Trophoblast cell (in vitro differentiated cells and primary cell): Measurements from ENCODE around the gene ICE2.

Experiments
- DNase-seq, 2 donors: peaks; one replicate each; pipeline ENCODE4 v3.0.0-alpha.2; 2016
- H2AFZ ChIP-seq: 2 replicates; pipeline ENCODE4 v1.6.1; 2013; ENCODE audit warnings: low read length, moderate library complexity, mild to moderate bottlenecking; ENCODE audit not compliant: insufficient read depth, poor library complexity
- H2AK5ac ChIP-seq: 2 replicates; pipeline ENCODE4 v1.6.1; 2013; ENCODE audit warnings: mild to moderate bottlenecking, low read length
- H2BK120ac ChIP-seq: 2 replicates; pipeline ENCODE4 v1.6.1; 2013; ENCODE audit warnings: low read length, mild to moderate bottlenecking, moderate library complexity; ENCODE audit not compliant: insufficient read depth, poor library complexity
- H2BK12ac ChIP-seq: 2 replicates; pipeline ENCODE4 v1.6.1; 2013; ENCODE audit warnings: mild to moderate bottlenecking, low read length, moderate library complexity
- H2BK5ac ChIP-seq: 2 replicates; pipeline ENCODE4 v1.6.1; 2013; ENCODE audit warnings: low read length, low read depth, moderate library complexity, mild to moderate bottlenecking; ENCODE audit not compliant: poor library complexity
- H3K14ac ChIP-seq: 2 replicates; pipeline ENCODE4 v1.6.1; 2013; ENCODE audit warnings: mild to moderate bottlenecking, low read length
- H3K18ac ChIP-seq: 2 replicates; pipeline ENCODE4 v1.6.1; 2013; ENCODE audit warnings: mild to moderate bottlenecking, low read length
- H3K23ac ChIP-seq: 2 replicates; pipeline ENCODE4 v1.6.1; 2013; ENCODE audit warnings: low read length
- H3K27ac ChIP-seq: 2 replicates; pipeline ENCODE4 v1.5.1; 2013; ENCODE audit warnings: low read depth, mild to moderate bottlenecking, inconsistent platforms, low read length, moderate library complexity
- H3K27me3 ChIP-seq: 2 replicates; pipeline ENCODE4 v1.6.1; 2013; ENCODE audit warnings: inconsistent platforms, mild to moderate bottlenecking, low read length, moderate library complexity; ENCODE audit not compliant: insufficient read depth
- H3K36me3 ChIP-seq, 2 experiments: 1 replicate in 1 of 2; 2 replicates in 1 of 2; pipeline ENCODE4 v1.6.1; 2013; ENCODE audit warnings: low read length in 2 of 2, mild to moderate bottlenecking in 2 of 2, moderate library complexity in 1 of 2; ENCODE audit not compliant: insufficient read depth in 2 of 2, control insufficient read depth in 1 of 2
- H3K4ac ChIP-seq: 2 replicates; pipeline ENCODE4 v1.6.1; 2013; ENCODE audit warnings: low read depth, mild to moderate bottlenecking, low read length, moderate library complexity
- H3K4me1 ChIP-seq, 2 experiments: 1 replicate in 1 of 2; 2 replicates in 1 of 2; pipeline ENCODE4 v1.6.1; 2013; ENCODE audit warnings: low read length in 2 of 2, mild to moderate bottlenecking in 2 of 2, moderate library complexity in 1 of 2; ENCODE audit not compliant: insufficient read depth in 2 of 2, control insufficient read depth in 1 of 2
- H3K4me2 ChIP-seq: 2 replicates; pipeline ENCODE4 v1.6.1; 2013; ENCODE audit warnings: inconsistent platforms, mild to moderate bottlenecking, low read length, moderate library complexity
- H3K4me3 ChIP-seq: 2 replicates; pipeline ENCODE4 v1.5.1; 2013; ENCODE audit warnings: mild to moderate bottlenecking, low read depth, low read length, inconsistent platforms
- H3K79me1 ChIP-seq: one replicate; pipeline ENCODE4 v1.6.1; 2013; ENCODE audit warnings: low read length
- H3K79me2 ChIP-seq: 2 replicates; pipeline ENCODE4 v1.6.1; 2013; ENCODE audit warnings: low read length, mild to moderate bottlenecking; ENCODE audit not compliant: control insufficient read depth, insufficient read depth, poor library complexity
- H3K9ac ChIP-seq: 2 replicates; pipeline ENCODE4 v1.6.1; 2013; ENCODE audit warnings: mild to moderate bottlenecking, low read length
- H3K9me3 ChIP-seq: 2 replicates; pipeline ENCODE4 v1.6.1; 2013; ENCODE audit warnings: low read depth, mild to moderate bottlenecking, control low read depth, inconsistent platforms, low read length; ENCODE audit not compliant: insufficient read depth
- H4K12ac ChIP-seq: 2 replicates; pipeline ENCODE4 v1.6.1; 2013; ENCODE audit warnings: low read depth, mild to moderate bottlenecking, low read length, moderate library complexity
- H4K8ac ChIP-seq: 2 replicates; pipeline ENCODE4 v1.6.1; 2013; ENCODE audit warnings: low read depth, mild to moderate bottlenecking, low read length, moderate library complexity
- H4K91ac ChIP-seq: one replicate; pipeline ENCODE4 v1.6.1; 2013; ENCODE audit warnings: low read depth, mild to moderate bottlenecking, low read length, moderate library complexity
- WGBS: extraction: QIAGEN DNeasy Blood & Tissue Kit; methylation state at CpG from one replicate; pipeline ENCODE4 v1.1.7; 2013; ENCODE audit warnings: missing lambda C conversion rate; ENCODE audit not compliant: insufficient read length, insufficient coverage; ENCODE audit errors: extremely low coverage; 5-methylcytosine and 5-hydroxymethylcytosine counted together

Gene ICE2

DNA sequence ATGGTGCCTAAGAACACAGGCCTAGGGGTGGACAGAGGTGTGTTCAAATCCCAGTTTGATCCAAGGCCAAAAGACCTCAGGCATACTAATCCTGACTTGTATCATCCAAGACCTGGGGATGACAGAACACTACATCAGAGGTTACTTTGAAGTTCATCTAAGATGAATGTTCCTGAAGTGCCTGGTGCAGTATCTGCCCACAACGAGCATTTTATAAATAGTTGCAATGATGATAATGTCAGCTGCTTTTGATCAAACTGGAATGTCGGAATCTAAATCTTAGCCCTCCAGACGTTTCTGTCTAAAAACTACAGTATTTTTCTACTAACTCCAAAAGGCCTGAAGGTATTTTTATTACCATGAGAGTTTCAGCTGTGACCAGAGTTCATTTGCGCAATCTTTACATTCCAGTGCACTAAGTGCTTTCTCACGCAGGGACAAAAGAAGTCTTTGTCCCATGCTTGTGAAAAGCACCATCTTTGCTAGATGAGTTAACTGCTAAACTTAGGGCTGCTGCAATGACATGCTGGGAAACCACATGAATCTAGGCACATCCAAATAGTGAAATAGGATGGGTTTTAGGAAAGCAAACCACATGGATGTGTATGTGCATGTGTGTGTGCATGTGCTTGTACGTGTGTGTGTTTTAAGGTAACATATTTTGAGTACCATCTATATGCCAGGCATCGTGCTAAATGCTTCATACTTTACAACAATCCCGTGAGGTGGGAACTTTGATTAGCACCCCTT, 99.2 kb downstream of the ICE2 start:
- DNase-seq, result peak; percentile 83 to 97
- WGBS, result no CpG with 5 or more reads among the region's 8 CpGs

DNA sequence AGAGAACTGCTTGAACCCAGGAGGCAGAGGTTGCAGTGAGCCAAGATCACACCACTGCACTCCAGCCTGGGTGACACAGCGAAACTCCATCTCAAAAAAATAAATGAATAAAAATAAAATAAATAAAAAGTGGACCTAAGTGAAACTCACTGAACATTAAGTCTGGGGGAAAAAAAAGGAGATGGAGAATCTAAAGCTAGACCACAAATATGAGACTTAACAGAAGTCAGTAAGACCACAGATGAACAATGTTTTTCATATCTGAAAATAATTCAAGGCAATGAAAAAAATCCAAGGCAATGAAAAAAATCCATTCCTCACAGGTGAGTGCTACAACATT, 99.8 kb downstream of the ICE2 start:
- Histone ChIP-seq H3K27ac (peak overlapping the region; percentile 61), H3K27me3 (no peaks in the 10 kb centered on the region)
- whole genome bisulfite sequencing, result no CpG with 5 or more reads among the region's 1 CpG

More for the DNA sequence above, 99.2 kb downstream of the ICE2 start:
- Histone ChIP-seq H3K4me3 (no peak overlapping the region), H3K4me1 (peaks cover 12 to 21% of the 10 kb centered on the region in 2 experiments), H2BK5ac (no peak overlapping the region), H3K4me2 (no peak overlapping the region), H3K23ac (peak overlapping the region; percentile 47), H2BK12ac (no peak overlapping the region), H4K12ac (peak overlapping the region; percentile 31), H3K18ac (peak overlapping the region; percentile 5), H3K27ac (peak overlapping the region; percentile 67), H3K36me3 (peaks cover 33 to 50% of the 10 kb centered on the region in 2 experiments), H3K79me2 (peaks cover 3% of the 10 kb centered on the region), H3K27me3 (no peaks in the 10 kb centered on the region), H2AK5ac (no peak overlapping the region), H4K91ac (peak overlapping the region; percentile 25), H2AFZ (no peak overlapping the region), H3K14ac (no peak overlapping the region), H4K8ac (no peak overlapping the region), H3K79me1 (peaks cover 7% of the 10 kb centered on the region), H3K9me3 (no peaks in the 10 kb centered on the region), H2BK120ac (no peak overlapping the region), H3K4ac (no peak overlapping the region), H3K9ac (no peak overlapping the region)

DNA sequence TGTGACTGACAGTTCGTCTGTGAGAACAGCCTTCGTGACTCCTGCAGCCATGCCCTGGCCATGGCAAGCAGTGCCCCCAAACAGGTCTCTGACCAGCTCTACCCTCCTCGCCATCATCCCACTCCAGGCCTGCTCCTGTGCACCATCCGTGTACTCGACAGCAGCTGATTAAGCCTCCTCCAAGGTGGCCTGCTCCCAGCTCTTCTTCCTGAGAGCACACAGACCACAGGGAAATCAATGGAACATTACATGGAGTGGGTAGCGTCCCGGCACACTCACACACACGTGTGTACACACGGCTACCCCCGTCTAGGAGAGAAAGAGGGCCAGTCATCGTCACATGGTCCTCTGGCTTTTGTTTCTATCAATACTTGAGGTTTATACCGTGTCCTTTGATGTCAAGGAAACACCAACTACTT, 102.3 kb downstream of the ICE2 start:
- Histone ChIP-seq H3K23ac (no peak overlapping the region), H4K12ac (no peak overlapping the region), H2BK12ac (no peak overlapping the region), H3K27me3 (no peaks in the 10 kb centered on the region), H2BK5ac (no peak overlapping the region), H3K9me3 (no peaks in the 10 kb centered on the region), H3K27ac (peak overlapping the region; percentile 2), H2AK5ac (no peak overlapping the region), H2AFZ (no peak overlapping the region), H4K8ac (no peak overlapping the region), H3K4ac (peak overlapping the region; percentile 9), H3K4me2 (no peak overlapping the region), H3K79me2 (peaks cover 3% of the 10 kb centered on the region), H4K91ac (no peak overlapping the region), H3K36me3 (peaks cover 35 to 53% of the 10 kb centered on the region in 2 experiments), H3K18ac (no peak overlapping the region), H3K79me1 (peaks cover 19% of the 10 kb centered on the region), H3K4me3 (no peak overlapping the region), H2BK120ac (no peak overlapping the region), H3K9ac (no peak overlapping the region), H3K14ac (no peak overlapping the region), H3K4me1 (peaks cover 20 to 30% of the 10 kb centered on the region in 2 experiments)
- no CpG with 5 or more reads among the region's 12 CpGs for WGBS
- DNase-seq, result no peak

More for the DNA sequence above, 99.8 kb downstream of the ICE2 start:
- H3K36me3 ChIP-seq, result peaks cover 33 to 53% of the 10 kb centered on the region in 2 experiments
- no peak overlapping the region for H3K18ac ChIP-seq
- no peak for DNase-seq
- peaks cover 7% of the 10 kb centered on the region for H3K79me1 ChIP-seq
- no peak overlapping the region for H3K14ac ChIP-seq
- H2BK12ac ChIP-seq, result no peak overlapping the region
- H3K4me1 ChIP-seq, result peaks cover 14 to 22% of the 10 kb centered on the region in 2 experiments
- H3K4me2 ChIP-seq, result no peak overlapping the region
- no peak overlapping the region for H4K91ac ChIP-seq
- no peak overlapping the region for H3K4ac ChIP-seq
- no peak overlapping the region for H4K8ac ChIP-seq
- no peak overlapping the region for H2BK120ac ChIP-seq
- no peak overlapping the region for H3K9ac ChIP-seq
- H3K9me3 ChIP-seq, result no peaks in the 10 kb centered on the region
- H3K4me3 ChIP-seq, result no peak overlapping the region
- no peak overlapping the region for H2BK5ac ChIP-seq
- no peak overlapping the region for H4K12ac ChIP-seq
- H3K79me2 ChIP-seq, result peaks cover 3% of the 10 kb centered on the region
- H2AFZ ChIP-seq, result no peak overlapping the region
- no peak overlapping the region for H2AK5ac ChIP-seq
- no peak overlapping the region for H3K23ac ChIP-seq

DNA sequence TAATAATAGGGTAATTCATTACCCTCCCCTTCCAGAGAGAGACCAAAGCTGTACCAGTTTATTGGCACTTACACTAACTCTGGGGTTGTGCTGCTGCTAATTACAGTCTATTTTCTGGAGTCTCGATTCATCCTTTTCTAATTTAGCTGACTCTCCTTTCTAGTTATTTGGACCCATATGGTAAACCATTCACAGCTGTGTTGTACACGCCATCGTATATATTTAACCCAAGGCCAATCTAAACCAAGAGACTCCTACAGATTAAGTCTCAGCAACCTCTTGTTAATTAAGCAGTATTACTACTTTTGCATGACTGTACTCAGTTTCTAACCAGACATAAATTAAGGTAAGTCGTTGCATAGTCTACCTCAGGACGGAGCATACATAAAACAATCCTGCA, 103.6 kb downstream of the ICE2 start:
- Histone ChIP-seq H3K36me3 (peaks cover 41 to 56% of the 10 kb centered on the region in 2 experiments), H3K18ac (no peak overlapping the region), H4K8ac (no peak overlapping the region), H4K12ac (no peak overlapping the region), H3K4ac (no peak overlapping the region), H3K14ac (no peak overlapping the region), H2BK12ac (no peak overlapping the region), H3K27ac (peak overlapping the region; percentile 5), H3K27me3 (no peaks in the 10 kb centered on the region), H2AK5ac (no peak overlapping the region), H3K9ac (no peak overlapping the region), H2BK120ac (no peak overlapping the region), H3K79me2 (peaks cover 9% of the 10 kb centered on the region), H4K91ac (no peak overlapping the region), H3K23ac (no peak overlapping the region), H2BK5ac (no peak overlapping the region), H3K4me2 (no peak overlapping the region), H3K79me1 (peaks cover 26% of the 10 kb centered on the region), H2AFZ (no peak overlapping the region), H3K4me3 (no peak overlapping the region), H3K4me1 (peaks cover 20 to 33% of the 10 kb centered on the region in 2 experiments), H3K9me3 (no peaks in the 10 kb centered on the region)
- DNase-seq, result no peak
- WGBS, result no CpG with 5 or more reads among the region's 5 CpGs
